NCI-H526 (cell line): ENCODE results near the gene CLPX.
"Not testable (repeated sequence)": the region's sequence is repeated elsewhere in the genome, so short reads cannot be mapped to it uniquely, and the experiment has no call there.

Experiments
- DNase-seq, 2 experiments: peaks; one replicate each; lab custom pipeline; 2025; lab: John Stamatoyannopoulos, UW

The CLPX gene

DNA sequence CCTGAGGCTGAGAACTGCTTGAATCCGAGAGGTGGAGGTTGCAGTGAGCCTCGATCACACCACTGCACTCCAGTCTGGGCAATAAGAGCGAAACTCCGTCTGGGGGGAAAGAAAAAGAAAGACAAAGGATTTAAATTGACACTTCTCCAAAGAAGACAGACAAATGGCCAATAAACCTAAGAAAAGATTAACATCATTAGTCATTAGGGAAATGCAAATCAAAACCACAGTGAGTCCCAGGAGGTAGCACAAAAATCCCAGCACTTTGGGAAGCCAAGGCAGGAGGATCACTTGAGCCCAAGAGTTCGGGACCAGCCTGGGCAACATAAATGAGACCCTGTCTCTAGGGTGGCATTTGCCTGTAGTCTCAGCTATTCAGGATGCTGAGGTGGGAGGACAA lies 12.6 kb downstream of the CLPX start:
- DNase-seq: no peak

GRCh38 chr15:65171428-65171827 lies 13.7 kb downstream of the CLPX start:
- no peak for DNase-seq

DNA sequence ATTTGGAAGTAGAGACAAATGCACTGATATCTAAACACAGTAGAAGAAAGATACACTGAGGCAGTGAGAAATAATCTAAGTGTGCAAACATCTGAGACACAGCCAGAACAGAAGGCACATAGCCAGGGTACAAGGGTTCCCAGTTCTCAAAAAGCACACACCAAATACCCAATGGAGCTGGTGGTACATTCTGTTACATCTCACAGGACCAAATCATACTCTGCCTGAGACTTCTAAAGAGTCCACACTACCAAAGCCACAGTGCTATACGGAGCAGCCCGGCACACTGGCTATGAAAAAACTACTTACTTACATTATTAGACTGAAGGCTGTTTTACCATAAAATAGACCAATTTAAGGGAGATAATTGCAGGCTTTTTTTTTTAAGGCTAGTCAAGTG lies 19.3 kb downstream of the CLPX start:
- DNase-seq: no peak

- DNase-seq: no peak
Observed at GRCh38 chr15:65164139-65164538, 21.0 kb downstream of the CLPX start.

- no peak for DNase-seq
Observed at GRCh38 chr15:65163041-65163440, 22.1 kb downstream of the CLPX start.

GRCh38 chr15:65156692-65157091 lies 28.4 kb downstream of the CLPX start:
- DNase-seq: no peak

GRCh38 chr15:65154720-65155119 lies 30.4 kb downstream of the CLPX start:
- DNase-seq: no peak

- no peak for DNase-seq
Observed at GRCh38 chr15:65147902-65148301, 37.2 kb downstream of the CLPX start.

DNA sequence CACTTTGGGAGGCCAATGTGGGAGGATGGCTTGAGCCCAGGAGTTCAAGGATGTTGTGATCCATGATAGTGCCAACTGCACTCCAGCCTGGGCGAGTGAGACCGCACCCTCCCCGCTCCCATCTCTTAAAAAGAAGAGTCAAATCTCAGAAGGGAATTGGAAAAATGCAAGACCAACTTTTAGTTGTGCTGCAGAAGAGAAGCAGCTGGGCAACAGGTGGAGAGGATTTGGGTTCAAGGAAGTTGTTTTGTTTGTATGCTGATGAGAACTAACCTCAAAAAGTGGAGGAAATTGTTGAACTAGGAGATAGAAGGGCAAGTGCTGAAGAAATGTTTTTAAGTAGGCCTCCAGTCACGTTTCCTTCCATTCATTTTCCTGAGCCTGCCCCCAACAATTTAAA lies 38.7 kb downstream of the CLPX start:
- no peak for DNase-seq

- not testable (repeated sequence) for DNase-seq
Observed at GRCh38 chr15:65138631-65139030, 46.5 kb downstream of the CLPX start.

GRCh38 chr15:65137893-65138292 lies 47.2 kb downstream of the CLPX start:
- DNase-seq: not testable (repeated sequence)

GRCh38 chr15:65137089-65137488 lies 48.1 kb downstream of the CLPX start:
- not testable (repeated sequence) for DNase-seq

DNA sequence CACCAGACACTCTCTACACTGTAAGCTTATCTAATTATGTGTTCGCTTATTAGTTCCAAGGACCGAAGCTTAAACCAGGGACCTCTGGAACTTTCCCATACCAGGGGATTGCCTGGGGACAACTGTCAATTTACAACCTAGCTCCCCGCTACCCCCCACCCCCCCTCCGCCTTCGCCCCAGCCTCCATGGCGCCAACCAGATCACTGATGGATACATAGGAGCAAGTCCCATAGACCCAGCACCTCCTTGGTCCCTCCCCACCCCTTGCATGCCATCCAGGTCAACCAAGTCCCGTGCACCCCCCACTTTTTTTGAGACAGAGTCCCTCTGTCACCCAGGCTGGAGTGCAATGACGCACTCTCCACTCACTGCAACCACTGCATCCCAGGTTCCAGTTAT lies 50.6 kb downstream of the CLPX start:
- DNase-seq: no peak

DNA sequence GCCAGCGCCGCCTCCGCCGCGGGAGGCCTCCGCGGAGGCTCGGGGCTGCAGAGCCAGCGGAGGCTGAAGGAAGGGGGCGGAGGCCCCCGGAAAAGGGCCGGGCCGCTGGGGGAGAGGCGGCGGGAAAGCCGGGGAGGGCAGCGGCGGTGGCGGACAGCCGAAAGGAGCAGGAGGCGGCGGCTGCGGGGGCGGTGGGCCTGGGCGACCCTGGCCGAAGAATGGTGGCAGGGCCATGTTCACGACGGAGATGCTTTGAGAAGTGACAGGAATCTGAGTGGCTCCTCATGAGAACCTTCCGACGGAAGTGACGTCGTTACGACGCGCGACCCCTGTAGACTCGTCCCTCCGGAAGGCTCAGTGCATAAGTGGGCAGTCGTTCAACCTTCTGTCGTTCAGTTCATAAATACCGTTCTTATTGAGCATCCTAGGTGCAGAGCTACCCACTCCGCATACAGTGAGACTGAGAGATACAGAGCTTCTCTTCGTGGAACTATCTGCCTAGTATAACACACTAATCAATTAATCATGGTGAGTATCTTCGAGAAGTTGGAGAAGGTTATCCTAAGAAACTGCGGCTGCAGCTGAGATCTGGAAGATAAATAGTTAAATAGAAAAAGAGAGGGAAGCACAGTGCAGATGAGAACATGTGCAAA lies 51.5 kb downstream of the CLPX start, which contains the start of gene PDCD7:
PDCD7 (minus strand) TSS at position 261 of the 653 bp plus-strand sequence; CDS start at position 234, 27 bp downstream.
- peak; percentile 86 to 94 for DNase-seq

GRCh38 chr15:65132878-65133547 lies 52.1 kb downstream of the CLPX start:
- peak in 1 of 2 experiments; percentile 59 for DNase-seq

- DNase-seq: peak in 1 of 2 experiments; percentile 20
Observed at GRCh38 chr15:65130941-65131340, 54.2 kb downstream of the CLPX start.

- DNase-seq: no peak
Observed at GRCh38 chr15:65115542-65115941, 69.6 kb downstream of the CLPX start.

DNA sequence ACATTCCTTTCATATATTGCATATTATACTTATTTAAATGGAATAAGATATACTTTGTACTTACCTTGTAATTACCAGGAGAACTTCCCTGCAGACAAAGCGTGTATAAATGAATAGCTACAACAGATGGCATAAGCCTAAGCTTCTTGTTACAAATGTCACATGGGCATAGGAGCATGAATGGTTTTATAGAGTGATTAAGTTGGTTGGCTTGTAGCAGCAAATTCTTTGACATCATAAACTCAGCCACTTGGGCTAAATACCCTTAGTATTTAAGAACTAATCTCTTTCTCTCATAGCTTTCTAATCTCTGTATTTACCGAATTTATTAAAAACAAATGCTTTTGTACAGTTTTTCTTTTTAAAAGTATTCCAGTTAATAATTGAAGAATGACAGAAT lies 70.1 kb downstream of the CLPX start, which contains the start of gene UBAP1L:
UBAP1L (minus strand) TSS at position 115 of the 400 bp plus-strand sequence. CDS start 8,985 bp downstream, outside the sequence.
- no peak for DNase-seq

DNA sequence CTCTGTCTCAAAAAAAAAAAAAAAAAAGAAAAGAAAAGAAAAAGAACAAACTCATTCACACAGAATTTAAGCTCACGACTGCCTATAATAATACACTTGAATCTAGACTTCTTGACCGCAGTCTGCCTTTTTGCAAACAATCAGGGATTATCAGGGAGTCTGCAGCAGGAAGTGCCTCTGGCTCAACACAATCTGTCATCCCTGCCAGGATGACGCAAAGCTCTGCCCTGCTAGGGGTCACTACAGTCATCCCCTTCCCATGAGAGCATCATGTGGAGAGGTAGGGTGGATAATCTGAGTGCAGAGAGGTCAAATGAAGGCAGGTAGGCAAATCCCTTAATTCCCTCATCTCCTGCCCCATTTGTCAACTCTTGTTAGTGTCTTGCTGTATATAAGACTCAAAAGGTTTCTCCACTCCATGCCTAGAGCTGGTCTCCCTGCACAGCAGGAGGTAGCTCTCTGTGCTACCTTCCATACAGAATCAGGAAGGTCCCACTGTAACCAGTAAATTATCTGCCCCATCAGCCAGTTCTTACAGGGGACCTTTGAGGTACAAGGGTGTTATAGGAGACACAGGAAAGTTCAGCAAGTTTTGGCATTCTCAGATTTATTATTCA lies 74.4 kb downstream of the CLPX start:
- no peak for DNase-seq

DNA sequence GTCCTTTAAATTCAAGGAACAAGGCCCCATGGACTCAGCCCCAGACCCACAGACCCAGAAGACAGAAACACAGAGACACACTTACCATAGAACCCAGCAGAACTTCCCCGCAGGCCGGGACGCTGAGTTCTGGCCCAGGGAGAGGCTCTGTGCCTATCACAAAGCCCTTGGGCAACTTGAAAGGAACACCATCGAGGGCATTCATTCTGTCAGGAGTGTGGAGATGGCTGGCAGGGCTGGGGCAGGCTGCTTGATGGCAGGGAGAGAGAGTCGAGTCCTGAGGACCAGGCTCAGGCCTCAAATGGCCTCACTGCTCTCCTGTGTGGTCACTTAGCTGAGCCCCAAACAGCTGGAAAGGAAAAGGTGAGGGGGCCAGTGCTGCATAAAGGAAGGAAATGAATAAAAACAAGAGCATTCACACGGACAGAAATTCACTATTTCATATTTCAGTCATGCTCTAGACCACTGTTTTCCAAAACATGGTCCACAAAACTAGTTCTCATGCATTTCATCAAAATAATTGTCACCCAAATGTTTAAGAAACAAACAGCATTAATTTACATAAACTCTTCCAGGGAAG lies 79.0 kb downstream of the CLPX start:
- DNase-seq: no peak

DNA sequence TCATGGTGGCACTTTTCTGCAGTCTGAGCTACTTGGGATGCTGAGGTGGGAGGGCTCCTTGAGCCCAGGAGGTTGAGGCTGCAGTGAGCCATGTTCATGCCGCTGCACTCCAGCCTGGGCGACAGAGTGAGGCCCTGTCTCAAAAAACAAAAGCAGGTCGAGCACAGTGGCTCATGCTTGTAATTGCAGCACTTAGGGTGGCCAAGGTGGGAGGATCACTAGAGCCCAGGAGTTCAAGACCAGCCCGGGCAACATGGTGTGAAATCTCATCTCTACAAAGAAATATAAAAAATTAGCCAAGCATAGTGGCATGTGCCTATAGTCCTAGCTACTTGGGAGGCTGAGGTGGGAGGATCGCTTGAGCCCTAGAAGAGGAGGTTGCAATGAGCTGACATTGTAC lies 80.1 kb downstream of the CLPX start:
- DNase-seq: no peak

DNA sequence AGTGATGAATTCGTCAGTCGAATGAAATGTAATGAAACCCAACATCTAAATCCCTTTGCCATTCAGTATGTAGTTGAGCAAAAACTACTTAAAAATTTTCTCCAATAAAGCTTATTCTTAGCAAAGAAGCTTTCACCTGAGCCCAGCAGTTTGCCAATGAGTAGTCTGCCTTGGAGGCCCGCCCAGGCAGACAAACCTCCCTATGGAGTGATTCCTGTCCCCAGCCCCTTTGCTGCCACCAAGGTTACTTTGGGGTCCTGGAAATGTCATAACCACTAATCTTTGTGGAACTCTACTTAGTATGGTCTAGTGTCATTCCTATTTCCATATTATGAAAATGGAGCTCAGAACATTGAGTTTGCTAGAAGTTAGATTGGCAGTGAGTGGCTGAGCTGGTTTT lies 82.2 kb downstream of the CLPX start:
- no peak for DNase-seq
